ENCODE data around the gene SMIM29.

The SMIM29 gene

GRCh38 chr6:34239893-34240292 is 8.9 kb downstream of the SMIM29 start:
- DNase-seq = no peak

GRCh38 chr6:34239500-34239825 is 9.3 kb downstream of the SMIM29 start:
- DNase-seq = no peak

GRCh38 chr6:34238585-34239499 is 10.0 kb downstream of the SMIM29 start:
- DNase-seq = no peak

- DNase-seq = peak; percentile 30 to 63
These were observed 10.9 kb downstream of the SMIM29 start for GRCh38 chr6:34237722-34238584.

GRCh38 chr6:34237316-34237721 is 11.5 kb downstream of the SMIM29 start:
- DNase-seq = peak in 1 of 2 experiments; percentile 25

- DNase-seq = peak; percentile 75 to 88
These were observed 12.1 kb downstream of the SMIM29 start, which contains the start of gene HMGA1 for GRCh38 chr6:34236443-34237315. Gene HMGA1, plus strand, starts transcription at chr6:34236873. Its CDS starts 3,908 bp downstream, at chr6:34240781.

- DNase-seq = no peak
These were observed 12.7 kb downstream of the SMIM29 start for GRCh38 chr6:34236131-34236442.

- no peak for DNase-seq
These were observed 13.3 kb downstream of the SMIM29 start for GRCh38 chr6:34235307-34236130.

GRCh38 chr6:34234667-34235306 is 14.0 kb downstream of the SMIM29 start:
- no peak for DNase-seq

- DNase-seq = no peak
These were observed 14.9 kb downstream of the SMIM29 start for GRCh38 chr6:34233867-34234266.

GRCh38 chr6:34232901-34233300 is 15.9 kb downstream of the SMIM29 start:
- no peak for DNase-seq

- DNase-seq = no peak
These were observed 17.1 kb downstream of the SMIM29 start for GRCh38 chr6:34231566-34232336.

GRCh38 chr6:34230653-34231371 is 18.0 kb downstream of the SMIM29 start:
- DNase-seq = no peak

- no peak for DNase-seq
These were observed 18.9 kb downstream of the SMIM29 start for GRCh38 chr6:34229877-34230276.

GRCh38 chr6:34227761-34228421 is 20.9 kb downstream of the SMIM29 start:
- DNase-seq = no peak

GRCh38 chr6:34226731-34227586 is 21.8 kb downstream of the SMIM29 start:
- no peak for DNase-seq

GRCh38 chr6:34226066-34226465 is 22.7 kb downstream of the SMIM29 start:
- no peak for DNase-seq

- DNase-seq = no peak
These were observed 23.3 kb downstream of the SMIM29 start for GRCh38 chr6:34225551-34225950.
